Mucosa of rectum (tissue), 2 donors: ENCODE results near the gene KLHL6.

Experiments
- H3K27ac ChIP-seq, 2 donors: one replicate each; pipeline ENCODE4 v1.7.0; 2013; ENCODE audit warnings: inconsistent platforms in 2 of 2, low read depth in 2 of 2, low read length in 2 of 2
- H3K27me3 ChIP-seq, 2 donors: one replicate each; pipeline ENCODE4 v1.7.0; 2013; ENCODE audit warnings: low read length in 2 of 2; ENCODE audit not compliant: control insufficient read depth in 2 of 2, insufficient read depth in 2 of 2
- H3K36me3 ChIP-seq, 2 donors: one replicate each; pipeline ENCODE4 v1.7.0; 2013; ENCODE audit warnings: low read length in 2 of 2; ENCODE audit not compliant: control insufficient read depth in 2 of 2, insufficient read depth in 2 of 2
- H3K4me1 ChIP-seq, 2 donors: one replicate each; pipeline ENCODE4 v1.7.0; 2013; ENCODE audit warnings: low read length in 2 of 2, mild to moderate bottlenecking in 1 of 2; ENCODE audit not compliant: control insufficient read depth in 2 of 2, insufficient read depth in 2 of 2
- H3K4me3 ChIP-seq, 2 donors: one replicate each; pipeline ENCODE4 v1.7.0; 2013; ENCODE audit warnings: low read length in 2 of 2
- H3K9ac ChIP-seq, 2 donors: one replicate each; pipeline ENCODE4 v1.7.0; 2013; ENCODE audit warnings: low read length in 2 of 2, low read depth in 1 of 2, mild to moderate bottlenecking in 1 of 2
- H3K9me3 ChIP-seq, 2 donors: one replicate each; pipeline ENCODE4 v1.7.0; 2013; ENCODE audit warnings: low read length in 2 of 2; ENCODE audit not compliant: control insufficient read depth in 2 of 2
- donor health status: healthy.
- donor health status: Normal muscosa, but diverticular disease.

The KLHL6 gene

GRCh38 chr3:183566880-183567279, 11.4 kb upstream of the KLHL6 start:
- Histone ChIP-seq H3K27ac (no peak overlapping the region), H3K27me3 (no peaks in the 10 kb centered on the region), H3K9ac (no peak overlapping the region), H3K9me3 (no peaks in the 10 kb centered on the region), H3K4me3 (no peak overlapping the region), H3K36me3 (no peaks in the 10 kb centered on the region), H3K4me1 (no peaks in the 10 kb centered on the region)

- no peaks in the 10 kb centered on the region for H3K27me3 ChIP-seq
- H3K4me1 ChIP-seq = peaks cover 0 to 2% of the 10 kb centered on the region in 2 donors
- H3K9ac ChIP-seq = no peak overlapping the region
- H3K4me3 ChIP-seq = no peak overlapping the region
- no peaks in the 10 kb centered on the region for H3K9me3 ChIP-seq
- no peak overlapping the region for H3K27ac ChIP-seq
- no peaks in the 10 kb centered on the region for H3K36me3 ChIP-seq
These were observed 8.5 kb upstream of the KLHL6 start for GRCh38 chr3:183564046-183564445.

DNA sequence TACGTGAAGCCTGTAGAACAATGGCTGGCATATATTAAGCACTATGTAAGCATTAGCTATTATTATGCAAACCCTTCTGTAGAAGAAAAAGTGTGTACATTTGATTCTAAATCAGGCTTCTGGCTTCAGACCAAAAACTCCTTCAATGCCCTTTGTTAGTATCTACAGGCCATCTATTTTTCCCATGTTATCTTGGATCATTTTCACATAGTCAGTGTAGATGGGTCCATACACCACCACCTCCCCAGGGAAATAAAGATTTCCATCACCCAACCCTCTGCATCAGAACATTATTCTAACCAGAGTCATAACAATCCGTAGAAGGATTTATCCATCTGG, 8.0 kb upstream of the KLHL6 start:
- Histone ChIP-seq H3K27ac (no peak overlapping the region), H3K9ac (no peak overlapping the region), H3K4me1 (peaks cover 0 to 2% of the 10 kb centered on the region in 2 donors), H3K36me3 (no peaks in the 10 kb centered on the region), H3K9me3 (no peaks in the 10 kb centered on the region), H3K27me3 (no peaks in the 10 kb centered on the region), H3K4me3 (no peak overlapping the region)

GRCh38 chr3:183560607-183561006, 5.1 kb upstream of the KLHL6 start:
- no peaks in the 10 kb centered on the region for H3K9me3 ChIP-seq
- H3K4me1 ChIP-seq = peaks cover 0 to 2% of the 10 kb centered on the region in 2 donors
- no peak overlapping the region for H3K4me3 ChIP-seq
- H3K9ac ChIP-seq = no peak overlapping the region
- no peak overlapping the region for H3K27ac ChIP-seq
- no peaks in the 10 kb centered on the region for H3K27me3 ChIP-seq
- no peaks in the 10 kb centered on the region for H3K36me3 ChIP-seq

GRCh38 chr3:183558495-183558894, 3.0 kb upstream of the KLHL6 start:
- Histone ChIP-seq H3K36me3 (no peaks in the 10 kb centered on the region), H3K4me3 (no peak overlapping the region), H3K27ac (no peak overlapping the region), H3K4me1 (peaks cover 0 to 2% of the 10 kb centered on the region in 2 donors), H3K9ac (no peak overlapping the region), H3K9me3 (no peaks in the 10 kb centered on the region), H3K27me3 (no peaks in the 10 kb centered on the region)

DNA sequence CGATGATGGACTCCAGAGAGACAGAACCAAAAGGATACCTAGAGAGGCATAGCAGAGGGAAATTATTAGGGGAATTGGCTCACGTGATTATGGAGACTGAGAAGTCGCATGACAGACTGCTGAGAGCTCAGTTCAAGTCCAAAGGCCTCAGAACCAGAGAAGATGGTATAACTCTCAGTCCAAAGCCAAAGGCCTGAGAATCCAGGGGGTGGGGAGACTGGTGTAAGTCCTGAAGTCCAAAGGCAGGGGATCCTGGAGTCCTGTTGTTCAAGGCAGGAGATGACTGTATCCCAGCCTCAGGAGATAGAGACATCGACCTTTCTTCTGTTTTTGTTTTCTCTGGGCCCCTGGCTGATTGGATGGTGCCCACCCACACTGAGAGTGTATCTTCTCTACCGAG, 1.2 kb upstream of the KLHL6 start:
- Histone ChIP-seq H3K27ac (no peak overlapping the region), H3K9ac (no peak overlapping the region), H3K9me3 (no peaks in the 10 kb centered on the region), H3K4me3 (no peak overlapping the region), H3K27me3 (no peaks in the 10 kb centered on the region), H3K36me3 (no peaks in the 10 kb centered on the region), H3K4me1 (peaks cover 0 to 2% of the 10 kb centered on the region in 2 donors)

DNA sequence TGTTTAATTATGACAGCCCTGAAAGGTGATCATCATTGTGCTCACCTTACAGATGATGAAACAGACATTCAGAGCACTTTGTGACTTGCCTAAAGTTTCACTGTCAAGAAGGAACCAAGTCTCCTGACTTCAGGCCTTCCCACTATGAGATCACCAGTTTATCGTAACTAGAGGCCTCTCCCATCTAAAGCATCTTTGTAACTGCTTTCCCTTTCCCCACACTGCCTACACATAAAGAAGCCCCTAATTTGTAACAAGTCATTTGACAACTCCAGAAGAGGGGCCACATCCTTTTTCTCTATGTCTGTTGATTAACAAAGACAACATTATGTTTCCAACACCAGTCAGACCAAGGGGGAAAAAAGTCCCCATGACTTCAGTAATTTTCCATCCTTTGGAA, 1.1 kb downstream of the KLHL6 start:
- H3K4me1 ChIP-seq = no peaks in the 10 kb centered on the region
- H3K27me3 ChIP-seq = no peaks in the 10 kb centered on the region
- H3K27ac ChIP-seq = peak overlapping the region; percentile 31 to 63
- no peaks in the 10 kb centered on the region for H3K36me3 ChIP-seq
- no peaks in the 10 kb centered on the region for H3K9me3 ChIP-seq
- H3K9ac ChIP-seq = peak overlapping the region; percentile 14 to 49
- H3K4me3 ChIP-seq = peak overlapping the region; percentile 24 to 76

DNA sequence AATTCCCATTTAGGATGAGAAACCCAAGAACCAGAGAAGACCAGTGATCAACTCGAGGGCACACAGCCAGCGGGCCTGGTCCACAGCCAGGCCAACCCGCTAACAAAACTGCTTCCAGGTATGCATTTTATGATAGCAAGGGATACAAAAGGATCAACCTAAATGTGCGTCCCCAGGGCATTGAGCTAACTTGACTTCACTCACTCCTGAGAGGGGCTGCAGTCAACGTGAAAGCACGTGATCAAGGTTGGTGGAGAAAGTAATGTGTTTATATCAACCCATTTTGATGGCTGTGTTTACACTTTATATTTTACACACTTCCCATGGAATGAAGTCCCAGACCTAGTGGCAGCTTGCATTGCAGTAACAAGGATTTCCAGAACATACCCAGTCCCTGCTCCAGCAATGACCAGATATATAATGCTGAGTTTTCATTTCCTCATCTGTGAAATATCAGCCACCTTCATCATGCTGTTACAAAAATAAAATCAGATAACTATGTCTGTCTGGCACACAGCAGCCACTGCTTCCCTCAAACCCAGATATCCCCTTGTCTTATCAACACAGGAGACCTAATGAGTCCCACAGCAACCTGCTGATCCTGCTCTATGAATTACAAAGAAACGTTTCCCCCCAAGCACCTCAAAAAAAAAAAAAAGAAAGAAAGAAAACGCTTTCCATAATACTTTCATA, 2.0 kb downstream of the KLHL6 start:
- Histone ChIP-seq H3K9me3 (no peaks in the 10 kb centered on the region), H3K9ac (peak overlapping the region; percentile 3 to 49), H3K36me3 (no peaks in the 10 kb centered on the region), H3K27ac (peak overlapping the region; percentile 34 to 63), H3K27me3 (no peaks in the 10 kb centered on the region), H3K4me3 (peak overlapping the region; percentile 27 to 76), H3K4me1 (peaks cover 0 to under 1% of the 10 kb centered on the region in 2 donors)

DNA sequence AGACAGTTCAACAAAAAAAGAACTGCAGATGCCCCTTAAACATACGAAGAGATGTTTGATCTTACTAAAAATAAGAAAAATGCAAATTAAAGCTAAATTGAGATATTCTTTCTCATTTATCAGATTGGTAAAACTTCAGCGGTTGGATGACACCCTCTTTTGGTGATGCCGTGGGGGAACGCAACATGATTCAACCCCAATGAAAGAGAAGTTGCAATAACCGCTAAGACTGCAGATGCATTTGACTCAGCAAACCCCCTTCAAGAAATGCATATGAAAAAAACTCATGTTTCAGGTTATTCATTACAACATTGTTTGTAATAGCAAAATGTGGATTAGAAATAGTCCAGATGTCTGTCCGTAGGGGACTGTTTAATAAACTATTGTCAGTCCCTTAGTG, 3.6 kb downstream of the KLHL6 start:
- H3K36me3 ChIP-seq = no peaks in the 10 kb centered on the region
- H3K4me1 ChIP-seq = peaks cover 0 to 4% of the 10 kb centered on the region in 2 donors
- H3K9ac ChIP-seq = no peak overlapping the region
- peak overlapping the region in 1 of 2 donors; percentile 43 for H3K4me3 ChIP-seq
- H3K9me3 ChIP-seq = no peaks in the 10 kb centered on the region
- no peaks in the 10 kb centered on the region for H3K27me3 ChIP-seq
- no peak overlapping the region for H3K27ac ChIP-seq

GRCh38 chr3:183548262-183548769, 7.2 kb downstream of the KLHL6 start:
- peaks cover 0 to 4% of the 10 kb centered on the region in 2 donors for H3K4me1 ChIP-seq

More at GRCh38 chr3:183548262-183548769, 7.2 kb downstream of the KLHL6 start:
- Histone ChIP-seq H3K27ac (no peak overlapping the region), H3K27me3 (no peaks in the 10 kb centered on the region), H3K4me3 (no peak overlapping the region), H3K9ac (no peak overlapping the region), H3K36me3 (peaks cover 0 to 2% of the 10 kb centered on the region in 2 donors), H3K9me3 (no peaks in the 10 kb centered on the region)
